A549 (cell line): ENCODE data around the gene DNAJB5. TPM values are rescaled to one million over a fixed set of nuclear protein-coding genes. Genes with fewer than 3 reads are reported as not detected.

Experiments
- ATAC-seq, 2 experiments: fragments of 200-7000 bp in 1 of 2; fragments of >200 bp in 1 of 2; cut with Nextera tagmentation in 1 of 2; cut with Tn5 transposase in 1 of 2; 3 replicates each; pipeline versions ENCODE4 v1.8.0 to v1.9.1; 2018 to 2020; ENCODE audit warnings: mild to moderate bottlenecking in 1 of 2, moderate library complexity in 1 of 2
- CTCF ChIA-PET: fragments of 300-600 bp; sonication (Branson Sonifier 250); formaldehyde crosslinking; extraction: SDS; loops from one replicate; lab custom pipeline; 2021; ENCODE audit warnings: antibody characterized with exemption, inconsistent platforms; lab: Yijun Ruan, JAX
- POLR2A ChIA-PET: fragments of 350-600 bp; formaldehyde crosslinking; extraction: SDS; loops from one replicate; lab custom pipeline; 2021; ENCODE audit warnings: antibody characterized with exemption, inconsistent platforms; lab: Yijun Ruan, JAX
- DNase-seq, 2 experiments: peaks; one replicate each; pipeline versions ENCODE4 v3.0.0 to v3.0.0-alpha.2; 2011 to 2016; ENCODE audit warnings: low read depth in 1 of 2, low spot score in 1 of 2
- FAIRE-seq: peaks from 2 replicates; lab custom pipeline; 2011; peaks lifted over from hg19 to GRCh38; lab: Jason Lieb, UNC
- H3K27ac ChIP-seq, 2 experiments: fragments of >200 bp; sonication (Bioruptor Twin); formaldehyde crosslinking; 3 replicates each; pipeline ENCODE4 v1.5.1; 2016 to 2017
- H3K4me1 ChIP-seq: fragments of >200 bp; sonication (Bioruptor Twin); formaldehyde crosslinking; 3 replicates; pipeline ENCODE4 v1.6.1; 2016
- H3K4me2 ChIP-seq: fragments of >200 bp; sonication (Bioruptor Twin); formaldehyde crosslinking; 3 replicates; pipeline ENCODE4 v1.6.1; 2016
- H3K4me3 ChIP-seq: fragments of >200 bp; sonication (Bioruptor Twin); formaldehyde crosslinking; 3 replicates; pipeline ENCODE4 v1.5.1; 2016
- H3K9me3 ChIP-seq: fragments of >200 bp; sonication (Bioruptor Twin); formaldehyde crosslinking; 3 replicates; pipeline ENCODE4 v1.6.1; 2016
- CHD4 ChIP-seq: fragments of 200-600 bp; sonication (generic); IDR thresholded peaks from 2 replicates; pipeline ENCODE4 v1.6.1; 2016; ENCODE audit warnings: antibody characterized with exemption, mild to moderate bottlenecking, borderline replicate concordance
- FOSB ChIP-seq: fragments of 250-450 bp; sonication (Bioruptor Pico); IDR thresholded peaks from 2 replicates; pipeline ENCODE4 v1.5.0; 2020; ENCODE audit warnings: mild to moderate bottlenecking, moderate library complexity
- HES2 ChIP-seq: fragments of >200 bp; sonication (Bioruptor Twin); formaldehyde crosslinking; IDR thresholded peaks from 2 replicates; pipeline ENCODE4 v1.6.1; 2016
- HEYL ChIP-seq: fragments of 250-450 bp; sonication (Bioruptor Pico); IDR thresholded peaks from 2 replicates; pipeline ENCODE4 v1.8.0; 2021; ENCODE audit warnings: mild to moderate bottlenecking, moderate library complexity
- HOXB5 ChIP-seq: fragments of 250-450 bp; sonication (Bioruptor Pico); IDR thresholded peaks from 2 replicates; pipeline ENCODE4 v1.5.0; 2020; ENCODE audit warnings: mild to moderate bottlenecking, moderate library complexity
- JUN ChIP-seq, 2 experiments: fragments of >200 bp; sonication (Bioruptor Twin); formaldehyde crosslinking; IDR thresholded peaks; 2 replicates in 1 of 2; 3 replicates in 1 of 2; pipeline ENCODE4 v1.6.1; 2016 to 2017
- KDM5A ChIP-seq: fragments of 200-600 bp; sonication (generic); IDR thresholded peaks from 2 replicates; pipeline ENCODE4 v1.6.1; 2016; ENCODE audit warnings: antibody characterized with exemption, mild to moderate bottlenecking
- MAX ChIP-seq: IDR thresholded peaks from 2 replicates; pipeline ENCODE4 v1.6.1; 2012
- PBX3 ChIP-seq: IDR thresholded peaks from 2 replicates; pipeline ENCODE4 v1.6.1; 2012
- POLR2AphosphoS2 ChIP-seq: conservative IDR thresholded peaks from 2 replicates; pipeline ENCODE4 v1.6.1; 2012; ENCODE audit warnings: low read length, improper control_type of control experiment, inconsistent platforms
- RAD21 ChIP-seq, 2 experiments: fragments of >200 bp in 1 of 2; sonication (Bioruptor Twin) in 1 of 2; formaldehyde crosslinking in 1 of 2; IDR thresholded peaks in 1 of 2; conservative IDR thresholded peaks in 1 of 2; 2 replicates in 1 of 2; 3 replicates in 1 of 2; pipeline ENCODE4 v1.6.1; 2012 to 2018; ENCODE audit warnings: inconsistent platforms in 1 of 2
- REST ChIP-seq: fragments of 200-600 bp; sonication (generic); IDR thresholded peaks from 2 replicates; pipeline ENCODE4 v1.6.1; 2016; ENCODE audit warnings: antibody characterized with exemption, mild to moderate bottlenecking, moderate library complexity
- SREBF2 ChIP-seq: fragments of 450-650 bp; IDR thresholded peaks from 2 replicates; pipeline ENCODE4 v1.6.1; 2014; ENCODE audit warnings: mild to moderate bottlenecking, moderate library complexity
- ZSCAN20 ChIP-seq: fragments of 250-450 bp; sonication (Bioruptor Pico); IDR thresholded peaks from 2 replicates; pipeline ENCODE4 v1.8.0; 2022; ENCODE audit warnings: mild to moderate bottlenecking, moderate library complexity
- WGBS: methylation state at CpG from one replicate; pipeline ENCODE4 v1.1.6; 2017; ENCODE audit errors: missing lambda C conversion rate; 5-methylcytosine and 5-hydroxymethylcytosine counted together
- polyA plus RNA-seq, 4 experiments: library from polyadenylated mRNA; depleted of rRNA in 3 of 4; stranded (reverse); fragments of >200 nt; fragmentation: RNase III in 1 of 4; extraction: RNeasy Plus Mini Kit Qiagen cat#74134 plus additional on column Dnase treatment in 1 of 4; gene quantifications; 2 replicates in 3 of 4; 3 replicates in 1 of 4; pipeline ENCODE4 v1.2.3, GENCODE V29; 2011 to 2017

The DNAJB5 gene
- polyA plus RNA-seq, 2 of the 4 experiments (the other 2 are of a cell fraction), result 0.72 to 4.4 TPM

- TF ChIP-seq POLR2AphosphoS2, result no peak
- TF ChIP-seq FOSB (CRISPR knock-in tag), result no peak
- no peak for TF ChIP-seq HOXB5 (CRISPR knock-in tag)
These were observed 9.3 kb upstream of the DNAJB5 start (continued) for GRCh38 chr9:34980181-34980761.

- TF ChIP-seq SREBF2, result no peak
- TF ChIP-seq, all 56 proteins: peak for 0
- POLR2A ChIA-PET, result no interaction called here
- CTCF ChIA-PET, result interaction anchor here (1.4 to 6.6 kb wide), 5 partner anchors 12 to 222 kb away, joined by 3 to 114 read pairs (median 6); a partner anchor contains a TSS
- 19% methylated on average over 7 of the region's 7 CpGs for WGBS
- H3K9me3 ChIP-seq, result no peaks in the 10 kb centered on the region
- no peak overlapping the region for H3K4me3 ChIP-seq
- H3K27ac ChIP-seq, result no peak overlapping the region
- no peak for ATAC-seq
- H3K4me2 ChIP-seq, result no peak overlapping the region
- H3K4me1 ChIP-seq, result peaks cover 1% of the 10 kb centered on the region; the same call in 1 of the 3 replicates
- no peak for FAIRE-seq
- no peak for DNase-seq
These were observed 7.2 kb upstream of the DNAJB5 start for GRCh38 chr9:34982361-34982760.

GRCh38 chr9:34983209-34983608 is 6.3 kb upstream of the DNAJB5 start:
- TF ChIP-seq REST, result no peak
- TF ChIP-seq ZSCAN20 (CRISPR knock-in tag), result no peak
- no peak for TF ChIP-seq JUN (IDR thresholded peaks at IDR 0.05)
- TF ChIP-seq PBX3, result no peak
- TF ChIP-seq KDM5A, result no peak
- no peak for TF ChIP-seq HES2
- TF ChIP-seq MAX, result no peak
- TF ChIP-seq CHD4, result no peak
- TF ChIP-seq HEYL (CRISPR knock-in tag), result no peak
- no peak for TF ChIP-seq RAD21 (conservative IDR thresholded peaks at IDR 0.05 in 1 of 2, IDR thresholded peaks at IDR 0.05 in 1 of 2)
- no peak for TF ChIP-seq HOXB5 (CRISPR knock-in tag)
- TF ChIP-seq, all 56 proteins: peak for 0
- CTCF ChIA-PET, result interaction anchor here (0.8 to 6.6 kb wide), 7 partner anchors 10 to 493 kb away, joined by 3 to 114 read pairs (median 6); a partner anchor contains a TSS
- H3K4me1 ChIP-seq, result peaks cover 4% of the 10 kb centered on the region; the same call in 1 of the 3 replicates
- POLR2A ChIA-PET, result no interaction called here
- H3K9me3 ChIP-seq, result no peaks in the 10 kb centered on the region
- no peak overlapping the region for H3K4me2 ChIP-seq
- no peak for FAIRE-seq
- no peak overlapping the region for H3K4me3 ChIP-seq
- 66% methylated on average over 2 of the region's 2 CpGs for WGBS
- H3K27ac ChIP-seq, result no peak overlapping the region
- no peak for DNase-seq
- no peak for ATAC-seq

- H3K9me3 ChIP-seq, result no peaks in the 10 kb centered on the region
- TF ChIP-seq PBX3 (no peak), REST (peak; percentile 78)
- TF ChIP-seq, all 56 proteins: peak for 1
- Histone ChIP-seq H3K4me3 (no peak overlapping the region), H3K27ac (no peak overlapping the region), H3K4me1 (peaks cover 11% of the 10 kb centered on the region; the same call in 1 of the 3 replicates), H3K4me2 (no peak overlapping the region)
- DNase-seq, result no peak
- CTCF ChIA-PET, result interaction anchor here (0.6 to 6.6 kb wide), 19 partner anchors 10 to 492 kb away, joined by 3 to 114 read pairs (median 7); a partner anchor contains a TSS
- WGBS, result 11% methylated on average over 1 of the region's 1 CpG
- ATAC-seq, result no peak
- POLR2A ChIA-PET, result interaction anchor here (1.6 kb wide), 1 partner anchor 85 kb away, joined by 8 read pairs; no protein-coding TSS in a partner anchor
- FAIRE-seq, result no peak
These were observed 5.5 kb upstream of the DNAJB5 start for GRCh38 chr9:34984049-34984448.
